HG03066 (cell line): ENCODE data around the gene CCDC88B.

Source experiments
- ATAC-seq: cut with Tn5 transposase; IDR thresholded peaks from one replicate; pipeline ENCODE4 v1.9.1; 2021; ENCODE audit warnings: low read depth; ENCODE audit not compliant: unreplicated experiment

Gene CCDC88B

DNA sequence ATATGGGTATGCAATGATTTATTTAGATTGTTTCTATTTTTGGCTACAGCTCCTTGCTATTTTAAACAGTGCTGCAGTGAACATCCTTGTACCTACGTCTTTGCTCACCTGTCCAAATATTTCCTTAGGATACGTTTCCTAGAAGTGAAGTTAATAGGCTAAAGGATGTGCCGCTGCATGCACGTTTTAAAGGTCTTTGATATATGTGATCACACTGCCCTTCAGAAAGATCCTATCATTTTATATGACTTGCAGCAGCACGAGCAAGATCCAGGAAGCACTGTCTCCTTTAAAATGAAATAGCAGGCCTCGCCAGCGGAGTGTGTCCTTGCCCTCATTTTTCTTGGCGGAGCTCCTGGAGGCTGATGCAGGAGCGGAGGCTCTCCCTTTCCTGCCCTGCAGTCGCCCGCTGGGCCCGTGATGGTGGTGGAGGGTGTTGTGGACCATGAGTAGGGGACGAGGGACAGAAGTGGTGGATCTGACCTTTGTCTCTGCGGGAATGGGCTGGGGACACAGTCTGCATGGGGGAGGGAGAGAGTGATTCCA lies 38.4 kb downstream of the CCDC88B start:
- no peak for ATAC-seq

GRCh38 chr11:64379160-64379559 lies 39.2 kb downstream of the CCDC88B start:
- ATAC-seq: no peak

DNA sequence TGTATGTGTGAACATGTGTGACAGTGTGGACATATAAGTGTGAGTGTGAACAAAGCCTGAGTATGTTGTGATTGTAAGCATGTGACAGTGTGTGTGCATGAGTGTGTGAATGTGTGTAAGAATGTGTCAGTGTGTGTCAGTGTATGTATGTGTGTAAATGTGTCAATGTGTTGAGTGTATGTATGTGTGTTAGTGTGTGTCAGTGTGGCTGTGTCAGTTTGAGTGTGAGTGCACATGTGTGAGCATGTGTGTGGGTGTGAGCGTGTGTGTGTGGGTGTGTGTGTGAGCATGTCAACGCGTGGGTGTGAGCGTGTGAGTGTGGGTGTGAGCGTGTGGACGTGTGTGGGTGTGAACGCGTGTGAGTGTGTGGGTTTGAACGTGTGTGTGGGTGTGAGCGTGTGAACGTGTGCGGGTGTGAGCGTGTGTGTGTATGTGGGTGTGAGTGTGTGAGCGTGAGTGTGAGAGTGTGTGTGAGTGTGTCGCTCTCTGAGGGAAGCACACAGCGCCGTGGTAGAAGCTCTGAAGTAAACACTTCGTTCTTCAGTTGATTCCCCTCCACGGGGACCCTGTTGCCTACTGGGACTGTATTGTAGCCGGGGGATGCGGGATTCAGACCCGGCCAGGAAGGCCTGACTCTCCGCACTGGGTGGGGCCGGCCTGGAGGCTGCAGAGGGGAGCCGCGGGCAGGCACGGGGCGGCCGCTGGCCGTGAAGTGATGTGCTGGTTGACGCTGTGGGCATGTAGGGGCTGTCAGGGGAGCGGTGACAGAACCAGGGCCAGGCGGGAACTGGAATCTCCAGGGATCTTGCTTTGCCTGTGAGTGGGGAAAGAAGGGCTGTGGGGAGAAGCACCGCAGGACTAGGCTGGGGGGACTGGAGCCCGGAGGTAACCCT lies 40.1 kb downstream of the CCDC88B start:
- no peak for ATAC-seq

GRCh38 chr11:64381350-64381749 lies 41.3 kb downstream of the CCDC88B start:
- no peak for ATAC-seq

GRCh38 chr11:64382047-64382446 lies 42.0 kb downstream of the CCDC88B start:
- no peak for ATAC-seq

DNA sequence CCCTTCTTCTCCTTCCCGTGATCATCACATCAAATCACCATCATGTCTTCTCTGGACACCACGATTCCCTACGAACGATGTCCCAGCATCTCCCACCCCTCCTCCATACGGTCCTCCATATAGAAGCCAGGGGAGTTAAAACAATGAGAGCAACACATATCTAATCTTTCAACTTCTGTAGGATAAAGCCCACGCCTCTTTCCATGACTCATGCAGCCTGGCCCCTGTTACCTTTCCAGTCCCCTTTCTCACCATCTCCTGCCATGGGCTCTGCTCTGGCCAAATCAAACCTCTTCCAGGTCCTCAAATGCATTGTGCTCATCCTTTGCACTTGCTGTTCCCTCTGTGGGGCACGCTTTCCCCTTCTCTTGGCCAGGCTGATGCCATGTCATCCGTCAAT lies 42.6 kb downstream of the CCDC88B start:
- no peak for ATAC-seq

DNA sequence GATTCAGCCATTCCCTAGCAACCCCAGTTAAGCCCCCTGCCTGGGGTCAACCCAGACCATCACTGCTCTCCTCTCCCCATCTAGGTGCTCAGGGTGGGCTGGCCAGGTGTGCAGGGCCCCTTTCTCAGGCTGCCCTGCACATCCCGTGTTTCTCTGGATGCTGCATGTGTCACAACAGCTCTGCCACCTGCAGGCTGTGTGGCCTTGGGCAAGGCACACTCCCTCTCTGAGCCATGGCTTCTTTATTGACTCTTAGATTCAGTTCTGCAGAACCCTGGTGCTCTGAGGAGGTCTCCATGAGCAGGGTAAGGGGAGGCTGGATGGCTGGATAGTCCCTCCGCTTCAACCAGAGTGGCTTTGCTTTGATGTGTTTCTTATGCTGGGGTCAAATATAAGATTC lies 43.6 kb downstream of the CCDC88B start:
- no peak for ATAC-seq

DNA sequence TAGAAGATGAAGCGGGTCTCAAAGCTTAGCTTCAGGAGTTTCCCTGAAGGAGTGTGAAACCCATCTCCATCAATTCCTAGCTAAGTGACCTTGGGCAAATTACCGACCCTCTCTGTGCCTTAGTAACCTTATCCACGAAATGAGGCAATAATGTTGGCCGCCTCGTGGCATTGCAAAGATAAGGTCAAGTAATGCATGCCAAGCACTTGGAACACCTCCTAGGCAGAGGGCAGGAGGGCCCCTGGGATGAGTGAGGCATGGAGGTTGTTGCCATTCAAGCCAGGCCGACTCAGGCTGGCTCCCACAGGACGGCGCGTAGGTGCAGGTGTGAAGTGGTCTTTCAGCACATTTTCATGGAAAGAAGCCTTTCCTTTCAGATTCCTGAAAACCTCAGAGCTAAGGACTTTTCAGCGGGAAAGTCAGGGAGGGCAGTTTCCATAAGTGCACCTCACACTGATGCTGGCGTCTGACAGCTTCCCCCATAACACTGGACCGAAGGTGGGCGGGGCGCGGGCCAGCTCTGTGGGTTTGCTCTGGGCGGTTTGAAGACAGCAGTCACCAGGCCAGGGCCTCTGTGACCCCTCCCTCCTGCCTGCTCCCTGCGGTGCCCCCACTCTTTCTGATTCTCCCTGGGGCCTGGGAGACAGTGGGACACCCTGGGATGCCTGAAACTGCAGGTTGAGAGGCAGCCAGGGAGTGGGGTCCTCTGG lies 44.2 kb downstream of the CCDC88B start:
- ATAC-seq: no peak

GRCh38 chr11:64384981-64385944 lies 45.3 kb downstream of the CCDC88B start:
- no peak for ATAC-seq

- no peak for ATAC-seq
Observed at GRCh38 chr11:64385945-64386704, 46.1 kb downstream of the CCDC88B start.

GRCh38 chr11:64387916-64388315 lies 47.9 kb downstream of the CCDC88B start:
- no peak for ATAC-seq

GRCh38 chr11:64388894-64389293 lies 48.9 kb downstream of the CCDC88B start:
- no peak for ATAC-seq

GRCh38 chr11:64389851-64390250 lies 49.8 kb downstream of the CCDC88B start:
- no peak for ATAC-seq

GRCh38 chr11:64390558-64390957 lies 50.6 kb downstream of the CCDC88B start:
- ATAC-seq: no peak

- ATAC-seq: no peak
Observed at GRCh38 chr11:64391839-64392238, 51.8 kb downstream of the CCDC88B start.

DNA sequence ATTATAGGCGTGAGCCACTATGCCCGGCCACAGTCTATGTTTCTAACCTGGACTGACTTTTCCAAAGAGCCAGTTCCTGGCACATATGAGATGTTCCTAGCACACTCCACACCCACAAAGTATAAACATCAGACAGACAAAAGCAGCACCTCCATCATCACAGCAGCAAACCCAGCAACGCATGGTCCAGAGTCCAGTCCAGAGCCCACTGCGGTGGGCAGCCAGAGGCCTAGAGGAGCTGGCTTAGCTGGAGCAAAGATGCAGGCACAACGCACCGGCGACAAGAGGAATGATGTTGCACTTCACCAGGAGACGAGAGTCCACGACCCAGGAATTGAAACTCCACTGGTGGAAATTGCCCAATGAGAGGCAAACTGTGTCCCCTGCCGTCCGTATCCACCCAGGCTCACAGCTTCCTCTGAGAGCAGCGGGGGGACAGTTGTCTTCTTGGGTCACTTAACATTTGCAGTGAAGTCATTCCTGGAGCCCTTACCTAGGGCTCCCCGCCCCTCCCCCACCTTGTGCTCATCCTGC lies 55.6 kb downstream of the CCDC88B start:
- no peak for ATAC-seq

- no peak for ATAC-seq
Observed at GRCh38 chr11:64396079-64396591, 56.1 kb downstream of the CCDC88B start.

- ATAC-seq: no peak
Observed at GRCh38 chr11:64400102-64400501, 60.1 kb downstream of the CCDC88B start.

DNA sequence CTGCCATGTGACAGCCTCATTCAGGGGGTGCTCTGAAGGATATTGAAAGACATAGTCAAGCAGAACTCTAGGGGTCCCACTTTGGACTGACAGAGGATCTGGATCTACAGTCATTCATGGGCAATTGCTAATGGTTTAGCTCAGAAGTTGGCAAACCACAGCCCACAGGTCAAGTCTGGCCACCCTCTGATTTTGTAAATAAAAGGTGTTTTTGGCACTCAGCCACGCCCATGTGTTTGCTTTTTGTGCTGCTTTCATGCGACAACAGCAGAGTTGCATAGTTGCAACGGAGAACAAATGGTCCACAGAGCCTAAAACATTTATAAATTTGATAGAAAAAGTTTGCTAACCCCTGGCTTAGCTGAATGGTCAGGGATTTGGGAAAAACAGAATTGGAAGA lies 60.7 kb downstream of the CCDC88B start:
- no peak for ATAC-seq
